OCI-LY7 (cell line): Measurements from ENCODE around the gene MDH2.

Experiments
- CTCF ChIP-seq: fragments of 200-600 bp; sonication (generic); conservative IDR thresholded peaks from 2 replicates; pipeline ENCODE4 v1.5.1; 2014; ENCODE audit warnings: mild to moderate bottlenecking, antibody characterized with exemption, low read length, moderate library complexity, mixed read lengths
- EZH2phosphoT487 ChIP-seq: fragments of 200-600 bp; sonication (generic); IDR thresholded peaks from 2 replicates; pipeline ENCODE4 v1.6.1; 2018; ENCODE audit warnings: low read depth, borderline replicate concordance, mild to moderate bottlenecking, mixed run types, antibody characterized with exemption, low read length, moderate library complexity, mixed read lengths

GRCh38 chr7:76077435-76077834 lies 29.5 kb downstream of the MDH2 start:
- TF ChIP-seq CTCF (no peak), EZH2phosphoT487 (no peak)
